ENCODE measurements around the gene KCNF1. TPM values are rescaled to one million over a fixed set of nuclear protein-coding genes. Genes with fewer than 3 reads are reported as not detected.

KCNF1 gene
- total and polyA plus RNA-seq, 4 experiments from 2014 or later, result not detected

DNA sequence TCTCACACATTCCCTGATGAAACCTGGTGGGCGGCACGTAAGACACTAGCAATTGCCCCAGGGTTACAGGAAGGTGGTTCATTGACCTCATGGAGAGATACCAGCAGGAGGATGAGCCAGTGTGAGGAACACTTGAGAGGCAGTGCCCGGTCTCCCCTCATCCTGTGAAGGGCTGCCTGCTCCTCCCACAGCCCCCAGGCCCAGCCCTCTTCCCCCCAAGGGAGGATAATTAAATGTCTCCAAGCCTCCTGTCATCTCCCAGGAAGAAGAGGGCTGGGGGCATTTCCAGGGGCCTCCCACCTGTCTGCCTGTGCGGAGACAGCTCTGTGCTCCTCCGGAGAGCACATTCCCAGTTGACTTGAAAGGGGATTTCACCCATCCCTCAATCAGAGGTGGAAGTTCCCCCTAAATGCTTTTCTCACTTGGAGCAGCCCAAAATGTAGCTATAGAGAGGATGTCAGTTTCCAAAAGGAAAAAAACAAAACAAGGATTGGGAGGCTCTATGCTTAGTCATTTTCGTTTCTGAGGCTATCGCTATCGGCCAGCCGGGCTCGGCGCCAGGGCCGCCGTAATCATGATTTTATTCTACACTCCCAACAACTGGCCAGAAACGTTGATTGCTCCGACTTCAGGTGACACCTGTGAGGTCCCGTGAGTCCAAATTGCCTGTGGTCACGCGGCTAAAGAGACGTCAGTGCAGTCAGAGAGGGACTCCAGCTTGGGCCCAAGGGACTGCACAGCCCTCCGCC is 7.1 kb downstream of the KCNF1 start:
- Histone ChIP-seq H3K27me3 (ENCODE audit: insufficient read depth, low read length) (no peaks in the 10 kb centered on the region), H3K9me3 (ENCODE audit: control insufficient read depth in 1 of 2, low read length in 2 of 2) (no peaks in the 10 kb centered on the region), H3K36me3 (ENCODE audit: insufficient read depth, low read length) (no peaks in the 10 kb centered on the region), H3K4me3 (ENCODE audit: low read length in 2 of 2) (no peak overlapping the region), H3K4me1 (ENCODE audit: insufficient read depth, low read length) (no peaks in the 10 kb centered on the region), H3K27ac (ENCODE audit: low read depth, low read length) (no peak overlapping the region)
- POLR2A ChIA-PET (ENCODE audit: partially characterized antibody), result no interaction called here
- Mint-ChIP-seq H3K36me3 (no peaks in the 10 kb centered on the region), H3K27me3 (peaks cover 4 to 13% of the 10 kb centered on the region in 2 donors), H3K27ac (no peak overlapping the region), H3K4me1 (peaks cover 0 to 3% (median 0%) of the 10 kb centered on the region in 4 donors), H3K4me3 (no peak overlapping the region), H3K9me3 (no peaks in the 10 kb centered on the region)
- intact Hi-C loops (cut with micrococcal nuclease), result no loop called here
- CTCF ChIA-PET (ENCODE audit: partially characterized antibody), result no interaction called here
- no peak for DNase-seq

DNA sequence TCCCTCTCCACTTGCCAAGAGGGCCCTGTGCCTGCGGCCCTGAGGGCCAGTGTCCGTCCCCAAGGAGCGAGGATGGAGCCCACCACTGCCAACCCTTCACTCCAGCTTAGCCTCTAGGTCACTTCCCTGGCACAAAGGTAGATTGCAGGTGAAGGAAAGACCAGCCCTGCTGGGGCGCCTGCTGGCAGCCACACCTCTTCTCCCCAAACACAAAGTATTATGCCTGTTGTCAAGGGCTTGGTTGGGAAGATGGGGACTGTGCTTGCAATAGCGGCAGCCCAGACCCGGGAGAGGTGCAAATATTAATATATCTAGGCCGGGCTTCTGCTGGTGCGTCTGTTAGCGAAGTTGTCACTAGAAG is 7.7 kb downstream of the KCNF1 start:
- no peak for DNase-seq
- Histone ChIP-seq H3K27ac (ENCODE audit: low read depth, low read length) (no peak overlapping the region), H3K27me3 (ENCODE audit: insufficient read depth, low read length) (no peaks in the 10 kb centered on the region), H3K36me3 (ENCODE audit: insufficient read depth, low read length) (no peaks in the 10 kb centered on the region), H3K4me1 (ENCODE audit: insufficient read depth, low read length) (no peaks in the 10 kb centered on the region), H3K9me3 (ENCODE audit: control insufficient read depth in 1 of 2, low read length in 2 of 2) (no peaks in the 10 kb centered on the region), H3K4me3 (ENCODE audit: low read length in 2 of 2) (no peak overlapping the region)
- Mint-ChIP-seq H3K27me3 (peaks cover 3 to 15% of the 10 kb centered on the region in 2 donors), H3K27ac (no peak overlapping the region), H3K36me3 (no peaks in the 10 kb centered on the region), H3K4me1 (peaks cover 0 to 2% (median 0%) of the 10 kb centered on the region in 4 donors), H3K9me3 (no peaks in the 10 kb centered on the region), H3K4me3 (no peak overlapping the region)
- intact Hi-C loops (cut with micrococcal nuclease), result no loop called here
- ChIA-PET POLR2A (ENCODE audit: partially characterized antibody) (no interaction called here), CTCF (ENCODE audit: partially characterized antibody) (no interaction called here)

DNA sequence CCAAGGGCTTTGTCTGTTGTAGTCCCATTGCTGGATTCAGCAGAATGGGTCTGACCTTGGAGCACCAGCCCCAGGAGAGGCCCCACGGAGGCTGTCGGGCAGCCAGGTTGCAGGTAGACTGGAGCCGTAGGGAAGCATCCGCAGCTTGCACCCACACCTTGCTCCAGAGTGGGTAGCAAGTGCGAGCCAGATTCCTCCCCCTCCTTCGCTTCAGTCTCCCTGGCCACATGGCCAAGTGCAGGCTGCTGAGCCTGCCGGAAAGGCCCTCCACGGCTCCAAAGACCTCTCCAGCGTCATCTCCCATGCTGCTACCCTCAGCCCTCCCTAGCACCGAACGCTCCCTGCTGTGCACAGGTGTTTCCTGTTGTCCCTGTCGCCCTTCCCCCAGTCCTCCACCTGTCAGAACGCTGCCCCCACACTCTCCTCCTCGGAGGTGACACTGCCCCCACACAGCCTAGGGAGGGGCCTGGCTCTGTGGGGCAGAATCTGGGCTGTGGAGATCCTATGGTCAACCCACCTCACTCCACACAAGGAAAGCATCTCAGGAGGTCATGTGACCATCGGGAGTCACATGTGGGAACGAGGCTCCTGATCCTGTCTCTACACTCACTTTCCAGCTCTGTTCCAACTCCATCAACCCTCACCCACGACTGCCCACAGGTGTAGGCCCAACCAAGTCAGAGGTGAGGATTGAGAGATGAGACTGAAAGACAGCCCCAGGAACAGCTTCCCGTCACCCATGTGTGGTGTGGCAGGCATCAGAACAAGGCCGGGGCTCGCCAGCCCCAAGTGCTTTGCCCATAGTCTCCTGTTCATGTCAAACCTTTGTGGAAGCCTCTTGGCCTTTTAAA is 8.3 kb downstream of the KCNF1 start:
- H3K36me3 ChIP-seq (ENCODE audit: insufficient read depth, low read length), result no peaks in the 10 kb centered on the region
- ChIA-PET POLR2A (ENCODE audit: partially characterized antibody) (no interaction called here), CTCF (ENCODE audit: partially characterized antibody) (no interaction called here)
- H3K27me3 ChIP-seq (ENCODE audit: insufficient read depth, low read length), result no peaks in the 10 kb centered on the region
- H3K9me3 Mint-ChIP-seq, result no peaks in the 10 kb centered on the region
- intact Hi-C loops (cut with micrococcal nuclease), result no loop called here
- DNase-seq, result no peak
- H3K4me1 ChIP-seq (ENCODE audit: insufficient read depth, low read length), result no peaks in the 10 kb centered on the region
- no peaks in the 10 kb centered on the region for H3K9me3 ChIP-seq (ENCODE audit: control insufficient read depth in 1 of 2, low read length in 2 of 2)
- H3K4me1 Mint-ChIP-seq, result peaks cover 0 to 1% (median 0%) of the 10 kb centered on the region in 4 donors
- no peaks in the 10 kb centered on the region for H3K36me3 Mint-ChIP-seq
- H3K27ac Mint-ChIP-seq, result no peak overlapping the region
- peaks cover 1 to 11% of the 10 kb centered on the region in 2 donors for H3K27me3 Mint-ChIP-seq
- no peak overlapping the region for H3K4me3 Mint-ChIP-seq
- no peak overlapping the region for H3K4me3 ChIP-seq (ENCODE audit: low read length in 2 of 2)
- H3K27ac ChIP-seq (ENCODE audit: low read depth, low read length), result no peak overlapping the region

DNA sequence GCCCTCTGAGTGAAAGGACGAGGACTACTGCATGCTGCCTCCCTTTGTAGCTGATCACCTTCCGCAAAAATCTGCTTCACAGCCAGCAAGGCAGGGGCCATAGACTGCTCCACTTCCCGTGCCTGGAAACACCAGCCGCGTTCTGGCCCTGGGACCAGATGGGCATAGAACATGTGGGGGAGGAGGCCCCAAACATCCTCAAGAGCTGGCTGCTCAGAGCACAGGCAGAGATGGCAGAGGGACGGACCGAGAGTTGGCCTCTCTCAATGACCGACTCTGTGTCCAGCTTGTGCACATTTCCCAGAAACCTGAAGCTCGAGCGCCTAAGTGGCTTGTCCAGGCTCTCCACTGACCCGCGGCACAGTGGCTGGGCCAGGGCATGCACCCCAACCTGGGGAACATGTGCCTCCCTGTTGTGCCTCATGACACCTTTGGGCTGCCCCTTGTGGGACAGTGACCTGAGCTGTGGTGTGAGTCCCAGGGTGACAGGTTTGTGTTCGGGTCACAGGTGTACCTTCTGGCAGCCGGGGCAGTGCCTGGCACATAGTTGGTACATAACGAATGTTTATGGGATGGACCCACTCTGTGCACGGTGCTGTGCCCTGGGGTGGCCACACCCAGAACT is 9.1 kb downstream of the KCNF1 start:
- H3K4me3 ChIP-seq (ENCODE audit: low read length in 2 of 2), result no peak overlapping the region
- H3K27me3 Mint-ChIP-seq, result peaks cover 0 to 5% of the 10 kb centered on the region in 2 donors
- H3K27ac ChIP-seq (ENCODE audit: low read depth, low read length), result no peak overlapping the region
- no peaks in the 10 kb centered on the region for H3K9me3 ChIP-seq (ENCODE audit: control insufficient read depth in 1 of 2, low read length in 2 of 2)
- H3K27ac Mint-ChIP-seq, result no peak overlapping the region
- no peaks in the 10 kb centered on the region for H3K9me3 Mint-ChIP-seq
- no peaks in the 10 kb centered on the region for H3K36me3 Mint-ChIP-seq
- no peaks in the 10 kb centered on the region for H3K36me3 ChIP-seq (ENCODE audit: insufficient read depth, low read length)
- DNase-seq, result no peak
- no peaks in the 10 kb centered on the region for H3K4me1 ChIP-seq (ENCODE audit: insufficient read depth, low read length)
- POLR2A ChIA-PET (ENCODE audit: partially characterized antibody), result no interaction called here
- H3K27me3 ChIP-seq (ENCODE audit: insufficient read depth, low read length), result no peaks in the 10 kb centered on the region
- intact Hi-C loops (cut with micrococcal nuclease), result no loop called here
- CTCF ChIA-PET (ENCODE audit: partially characterized antibody), result no interaction called here
- peaks cover 0 to 1% (median 0%) of the 10 kb centered on the region in 4 donors for H3K4me1 Mint-ChIP-seq
- no peak overlapping the region for H3K4me3 Mint-ChIP-seq

DNA sequence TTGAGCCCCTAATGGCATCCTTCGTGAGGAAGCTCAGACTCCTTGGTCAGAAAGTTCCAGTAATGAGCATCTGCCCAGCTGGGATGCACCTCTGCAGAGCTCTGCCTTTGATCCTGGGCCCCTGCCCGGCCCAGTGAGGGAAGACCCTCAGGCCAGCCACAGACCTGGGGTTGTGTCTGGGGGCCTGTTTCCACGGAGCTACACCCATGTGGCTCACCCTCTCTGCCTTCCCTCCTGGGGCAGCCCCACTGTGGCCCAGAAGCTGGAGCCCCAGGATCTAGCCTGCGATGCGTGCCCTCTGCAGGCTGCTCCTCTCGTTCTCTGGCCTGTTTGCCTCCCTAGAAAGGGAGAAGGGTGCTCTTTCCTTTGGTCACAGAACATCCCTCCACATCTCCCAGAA is 9.8 kb downstream of the KCNF1 start:
- H3K36me3 Mint-ChIP-seq, result no peaks in the 10 kb centered on the region
- no peak overlapping the region for H3K27ac Mint-ChIP-seq
- Histone ChIP-seq H3K27me3 (ENCODE audit: insufficient read depth, low read length) (no peaks in the 10 kb centered on the region), H3K4me1 (ENCODE audit: insufficient read depth, low read length) (no peaks in the 10 kb centered on the region), H3K27ac (ENCODE audit: low read depth, low read length) (no peak overlapping the region), H3K9me3 (ENCODE audit: control insufficient read depth in 1 of 2, low read length in 2 of 2) (no peaks in the 10 kb centered on the region), H3K4me3 (ENCODE audit: low read length in 2 of 2) (no peak overlapping the region), H3K36me3 (ENCODE audit: insufficient read depth, low read length) (no peaks in the 10 kb centered on the region)
- CTCF ChIA-PET (ENCODE audit: partially characterized antibody), result no interaction called here
- peaks cover 1 to 5% of the 10 kb centered on the region in 2 donors for H3K27me3 Mint-ChIP-seq
- no peak for DNase-seq
- intact Hi-C loops (cut with micrococcal nuclease), result no loop called here
- no peak overlapping the region for H3K4me3 Mint-ChIP-seq
- peaks cover 0 to 1% (median 0%) of the 10 kb centered on the region in 4 donors for H3K4me1 Mint-ChIP-seq
- no peaks in the 10 kb centered on the region for H3K9me3 Mint-ChIP-seq
- POLR2A ChIA-PET (ENCODE audit: partially characterized antibody), result no interaction called here

DNA sequence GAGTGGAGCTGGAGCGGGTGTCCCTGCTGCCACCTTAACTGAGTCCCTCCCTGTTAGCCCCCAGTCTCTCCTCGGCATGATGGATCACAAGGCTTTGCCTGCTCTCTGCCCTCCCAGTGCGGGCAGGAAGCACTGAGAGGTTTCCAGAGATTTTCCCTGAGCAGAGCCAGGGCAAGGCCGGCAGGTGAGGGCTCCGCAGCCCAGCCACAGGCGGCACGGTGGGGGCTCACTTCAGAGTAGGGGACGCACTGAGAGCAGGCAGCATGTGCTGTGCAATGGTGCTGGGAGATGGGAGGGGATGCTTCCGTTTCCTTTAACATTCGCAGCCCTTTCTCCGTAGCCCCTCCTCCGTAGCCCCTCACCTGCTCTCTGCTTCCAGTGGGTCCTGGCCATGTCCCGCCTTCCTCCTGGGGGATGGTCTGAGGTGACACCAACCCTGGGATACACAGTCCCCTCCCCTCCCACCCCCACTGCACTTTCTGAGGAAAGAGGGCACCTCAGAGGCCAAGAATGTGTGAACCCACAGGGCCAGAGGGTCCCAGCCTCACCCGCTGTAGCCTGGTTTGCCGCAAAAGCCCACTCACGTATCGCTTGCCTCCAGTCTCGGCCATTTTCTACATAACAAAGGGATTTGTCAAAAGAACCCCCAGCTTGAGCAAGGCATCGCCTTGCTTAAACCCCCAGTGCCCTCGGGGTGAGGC is 10.7 kb downstream of the KCNF1 start:
- POLR2A ChIA-PET (ENCODE audit: partially characterized antibody), result no interaction called here
- intact Hi-C loops (cut with micrococcal nuclease), result no loop called here

DNA sequence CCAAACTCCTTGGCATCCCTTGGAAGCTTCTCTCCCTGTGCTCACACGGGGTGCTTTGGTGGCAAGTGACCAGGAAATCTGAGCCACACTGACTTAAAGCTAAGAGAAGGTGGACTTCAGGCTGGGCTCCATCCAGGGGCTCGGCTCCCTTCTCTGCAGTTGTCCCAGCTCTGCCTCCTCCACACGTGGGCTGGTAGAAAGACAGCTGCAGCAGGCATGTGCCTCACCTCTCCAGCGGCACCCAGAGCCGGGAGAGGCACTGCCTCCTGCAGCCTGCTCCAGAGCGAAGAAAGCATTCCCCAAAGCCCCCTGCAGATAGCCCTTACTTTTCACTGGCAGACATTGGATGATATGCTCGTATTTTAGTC is 11.3 kb downstream of the KCNF1 start:
- H3K4me1 ChIP-seq (ENCODE audit: insufficient read depth, low read length), result no peaks in the 10 kb centered on the region
- Mint-ChIP-seq H3K27me3 (peaks cover 4% of the 10 kb centered on the region in 2 donors), H3K27ac (no peak overlapping the region), H3K9me3 (no peaks in the 10 kb centered on the region), H3K4me1 (peaks cover 0 to 1% (median 0%) of the 10 kb centered on the region in 4 donors), H3K4me3 (no peak overlapping the region), H3K36me3 (no peaks in the 10 kb centered on the region)
- H3K27ac ChIP-seq (ENCODE audit: low read depth, low read length), result no peak overlapping the region
- intact Hi-C loops (cut with micrococcal nuclease), result no loop called here
- no peak for DNase-seq
- CTCF ChIA-PET (ENCODE audit: partially characterized antibody), result no interaction called here
- no peaks in the 10 kb centered on the region for H3K9me3 ChIP-seq (ENCODE audit: control insufficient read depth in 1 of 2, low read length in 2 of 2)
- no peaks in the 10 kb centered on the region for H3K27me3 ChIP-seq (ENCODE audit: insufficient read depth, low read length)
- POLR2A ChIA-PET (ENCODE audit: partially characterized antibody), result no interaction called here
- H3K4me3 ChIP-seq (ENCODE audit: low read length in 2 of 2), result no peak overlapping the region
- H3K36me3 ChIP-seq (ENCODE audit: insufficient read depth, low read length), result no peaks in the 10 kb centered on the region

More for the DNA sequence above, 10.7 kb downstream of the KCNF1 start:
- Histone ChIP-seq H3K27ac (ENCODE audit: low read depth, low read length) (no peak overlapping the region), H3K4me3 (ENCODE audit: low read length in 2 of 2) (no peak overlapping the region), H3K9me3 (ENCODE audit: control insufficient read depth in 1 of 2, low read length in 2 of 2) (no peaks in the 10 kb centered on the region), H3K4me1 (ENCODE audit: insufficient read depth, low read length) (no peaks in the 10 kb centered on the region), H3K36me3 (ENCODE audit: insufficient read depth, low read length) (no peaks in the 10 kb centered on the region), H3K27me3 (ENCODE audit: insufficient read depth, low read length) (no peaks in the 10 kb centered on the region)
- Mint-ChIP-seq H3K27ac (no peak overlapping the region), H3K4me3 (no peak overlapping the region), H3K27me3 (peaks cover 2 to 4% of the 10 kb centered on the region in 2 donors), H3K4me1 (peaks cover 0 to 1% (median 0%) of the 10 kb centered on the region in 4 donors), H3K9me3 (no peaks in the 10 kb centered on the region), H3K36me3 (no peaks in the 10 kb centered on the region)
- CTCF ChIA-PET (ENCODE audit: partially characterized antibody), result no interaction called here
- no peak for DNase-seq

Measured in CD4-positive, alpha-beta memory T cell (primary cell).